Neural cell (in vitro differentiated cells): ENCODE results near the gene MIGA2. TPM values are rescaled to one million over a fixed set of nuclear protein-coding genes. Genes with fewer than 3 reads are reported as not detected.

Experiments used
- H2AFZ ChIP-seq: fragments of 200-600, 300-800 bp; sonication (generic), shearing (Covaris generic); 2 replicates; pipeline ENCODE4 v1.6.0; 2014; ENCODE audit warnings: low read depth, mild to moderate bottlenecking, antibody characterized with exemption, low read length, moderate library complexity
- H3F3A ChIP-seq: fragments of 200-600 bp; shearing (Covaris generic); 2 replicates; pipeline ENCODE4 v1.6.1; 2016; ENCODE audit warnings: mild to moderate bottlenecking, moderate library complexity, mixed read lengths, antibody characterized with exemption, low read length; ENCODE audit not compliant: insufficient read depth, poor library complexity, severe bottlenecking
- H3K27ac ChIP-seq: fragments of 200-600, 300-800 bp; sonication (generic), shearing (Covaris generic); 2 replicates; pipeline ENCODE4 v1.5.1; 2014; ENCODE audit warnings: mild to moderate bottlenecking, low read length, moderate library complexity
- H3K27me3 ChIP-seq: fragments of 300-800, 200-600 bp; sonication (generic), shearing (Covaris generic); 2 replicates; pipeline ENCODE4 v1.6.0; 2014; ENCODE audit warnings: mild to moderate bottlenecking, low read depth, low read length, moderate library complexity; ENCODE audit not compliant: insufficient read depth
- H3K36me3 ChIP-seq: fragments of 300-800, 200-600 bp; sonication (generic), shearing (Covaris generic); 2 replicates; pipeline ENCODE4 v1.5.1; 2014; ENCODE audit warnings: mild to moderate bottlenecking, antibody characterized with exemption, low read length, moderate library complexity; ENCODE audit not compliant: insufficient read depth
- H3K4me2 ChIP-seq: fragments of 300-800, 200-600 bp; sonication (generic), shearing (Covaris generic); 2 replicates; pipeline ENCODE4 v1.6.0; 2014; ENCODE audit warnings: mild to moderate bottlenecking, low read length
- H3K4me3 ChIP-seq: fragments of 300-800, 200-600 bp; sonication (generic), shearing (Covaris generic); 2 replicates; pipeline ENCODE4 v1.5.1; 2014; ENCODE audit warnings: mild to moderate bottlenecking, low read length, moderate library complexity
- H3K79me2 ChIP-seq: fragments of 200-600 bp; shearing (Covaris generic); replicated peaks from 2 replicates; pipeline ENCODE4 v1.6.0; 2014; ENCODE audit warnings: mild to moderate bottlenecking, low read length, moderate library complexity; ENCODE audit not compliant: insufficient read depth
- H3K9ac ChIP-seq: fragments of 300-800, 200-600 bp; sonication (generic), shearing (Covaris generic); 2 replicates; pipeline ENCODE4 v1.6.1; 2016; ENCODE audit warnings: mild to moderate bottlenecking, low read length, mixed read lengths
- H3K9me2 ChIP-seq: fragments of 200-600 bp; shearing (Covaris generic); 2 replicates; pipeline ENCODE4 v1.6.1; 2016; ENCODE audit warnings: mild to moderate bottlenecking, low read length, mixed read lengths; ENCODE audit not compliant: insufficient read depth
- H3K9me3 ChIP-seq: fragments of 200-600, 300-800 bp; sonication (generic), shearing (Covaris generic); 2 replicates; pipeline ENCODE4 v1.6.1; 2016; ENCODE audit warnings: mild to moderate bottlenecking, mixed run types, low read length, moderate library complexity, mixed read lengths
- H4K20me1 ChIP-seq: fragments of 200-600 bp; shearing (Covaris generic); 2 replicates; pipeline ENCODE4 v1.6.1; 2016; ENCODE audit warnings: mild to moderate bottlenecking, mixed run types; ENCODE audit not compliant: insufficient read depth
- EP300 ChIP-seq: fragments of 450-650 bp; conservative IDR thresholded peaks from 2 replicates; pipeline ENCODE4 v1.6.1; 2014; ENCODE audit warnings: antibody characterized with exemption, mild to moderate bottlenecking, moderate library complexity; ENCODE audit not compliant: poor library complexity, severe bottlenecking
- EZH2 ChIP-seq: fragments of 200-600, 300-800 bp; shearing (Covaris generic), sonication (generic); IDR thresholded peaks from 2 replicates; pipeline ENCODE4 v1.6.1; 2014; ENCODE audit warnings: antibody characterized with exemption, low read length, borderline replicate concordance, mild to moderate bottlenecking; ENCODE audit not compliant: insufficient read depth, poor library complexity, severe bottlenecking
- MXI1 ChIP-seq: fragments of 450-650 bp; conservative IDR thresholded peaks from 2 replicates; pipeline ENCODE4 v1.6.1; 2014; ENCODE audit warnings: antibody characterized with exemption, mild to moderate bottlenecking; ENCODE audit not compliant: poor library complexity, severe bottlenecking
- POLR2AphosphoS5 ChIP-seq: IDR thresholded peaks from 2 replicates; pipeline ENCODE4 v1.6.1; 2012
- RAD21 ChIP-seq: fragments of 450-650 bp; conservative IDR thresholded peaks from 2 replicates; pipeline ENCODE4 v1.6.1; 2014; ENCODE audit warnings: antibody characterized with exemption, mild to moderate bottlenecking, moderate library complexity
- REST ChIP-seq: IDR thresholded peaks from 2 replicates; pipeline ENCODE4 v1.6.1; 2012; ENCODE audit warnings: borderline replicate concordance
- SMC3 ChIP-seq: fragments of 450-650 bp; conservative IDR thresholded peaks from 2 replicates; pipeline ENCODE4 v1.6.1; 2014; ENCODE audit warnings: antibody characterized with exemption, mild to moderate bottlenecking, moderate library complexity; ENCODE audit not compliant: poor library complexity
- TAF1 ChIP-seq: IDR thresholded peaks from 2 replicates; pipeline ENCODE4 v1.6.1; 2012; ENCODE audit warnings: low read depth
- polyA plus RNA-seq: library from polyadenylated mRNA; depleted of rRNA; stranded (reverse); fragments of >200 nt; gene quantifications from 2 replicates; pipeline ENCODE4 v1.2.3, GENCODE V29; 2014
- TF ChIP-seq, protein P1 (sequence below): fragments of 450-650 bp; IDR thresholded peaks from 2 replicates; pipeline ENCODE4 v1.5.1; 2014; ENCODE audit warnings: antibody characterized with exemption, mild to moderate bottlenecking, moderate library complexity; ENCODE audit not compliant: poor library complexity, severe bottlenecking

The MIGA2 gene
- polyA plus RNA-seq, 1 donor from 2014 or later: 42.4 TPM

GRCh38 chr9:129011761-129012181 is 24.7 kb upstream of the MIGA2 start:
- H3K4me2 ChIP-seq: no peak overlapping the region
- no peaks in the 10 kb centered on the region for H3F3A ChIP-seq
- H3K4me3 ChIP-seq: no peak overlapping the region
- no peaks in the 10 kb centered on the region for H3K27me3 ChIP-seq
- H3K79me2 ChIP-seq: no peaks in the 10 kb centered on the region
- no peaks in the 10 kb centered on the region for H3K9me3 ChIP-seq
- H4K20me1 ChIP-seq: no peaks in the 10 kb centered on the region
- TF ChIP-seq RAD21 (no peak), SMC3 (no peak), TAF1 (no peak), EZH2 (no peak), EP300 (no peak), POLR2AphosphoS5 (no peak)
- TF ChIP-seq, protein P1, sequence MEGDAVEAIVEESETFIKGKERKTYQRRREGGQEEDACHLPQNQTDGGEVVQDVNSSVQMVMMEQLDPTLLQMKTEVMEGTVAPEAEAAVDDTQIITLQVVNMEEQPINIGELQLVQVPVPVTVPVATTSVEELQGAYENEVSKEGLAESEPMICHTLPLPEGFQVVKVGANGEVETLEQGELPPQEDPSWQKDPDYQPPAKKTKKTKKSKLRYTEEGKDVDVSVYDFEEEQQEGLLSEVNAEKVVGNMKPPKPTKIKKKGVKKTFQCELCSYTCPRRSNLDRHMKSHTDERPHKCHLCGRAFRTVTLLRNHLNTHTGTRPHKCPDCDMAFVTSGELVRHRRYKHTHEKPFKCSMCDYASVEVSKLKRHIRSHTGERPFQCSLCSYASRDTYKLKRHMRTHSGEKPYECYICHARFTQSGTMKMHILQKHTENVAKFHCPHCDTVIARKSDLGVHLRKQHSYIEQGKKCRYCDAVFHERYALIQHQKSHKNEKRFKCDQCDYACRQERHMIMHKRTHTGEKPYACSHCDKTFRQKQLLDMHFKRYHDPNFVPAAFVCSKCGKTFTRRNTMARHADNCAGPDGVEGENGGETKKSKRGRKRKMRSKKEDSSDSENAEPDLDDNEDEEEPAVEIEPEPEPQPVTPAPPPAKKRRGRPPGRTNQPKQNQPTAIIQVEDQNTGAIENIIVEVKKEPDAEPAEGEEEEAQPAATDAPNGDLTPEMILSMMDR: no peak
- no peak overlapping the region for H2AFZ ChIP-seq
- H3K9me2 ChIP-seq: no peaks in the 10 kb centered on the region
- no peak overlapping the region for H3K27ac ChIP-seq
- H3K9ac ChIP-seq: no peak overlapping the region
- H3K36me3 ChIP-seq: no peaks in the 10 kb centered on the region

DNA sequence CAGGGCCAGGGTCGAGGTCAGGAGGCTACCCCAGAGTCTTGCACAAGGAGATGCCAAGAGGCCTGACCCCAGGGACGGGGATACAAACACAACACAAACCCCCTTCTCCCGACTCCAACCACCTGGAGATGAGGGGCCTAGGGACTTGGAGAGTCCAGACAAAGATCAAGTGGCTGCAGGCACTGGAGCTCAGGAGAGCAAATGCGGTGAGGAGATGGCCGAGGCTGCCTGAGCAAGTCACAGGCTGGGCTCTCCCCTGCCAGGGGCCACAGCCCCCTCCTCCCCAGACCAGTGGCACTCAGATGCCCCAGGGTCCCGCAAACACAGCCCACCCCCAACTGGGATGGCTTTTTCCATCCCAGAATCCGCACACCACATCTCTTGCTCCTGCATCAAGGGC is 24.1 kb upstream of the MIGA2 start:
- Histone ChIP-seq H3K36me3 (no peaks in the 10 kb centered on the region), H3F3A (no peaks in the 10 kb centered on the region), H4K20me1 (no peaks in the 10 kb centered on the region), H3K4me3 (no peak overlapping the region), H3K9ac (no peak overlapping the region), H3K27me3 (no peaks in the 10 kb centered on the region), H3K27ac (no peak overlapping the region), H3K9me2 (no peaks in the 10 kb centered on the region), H3K79me2 (no peaks in the 10 kb centered on the region), H2AFZ (no peak overlapping the region), H3K9me3 (no peaks in the 10 kb centered on the region), H3K4me2 (no peak overlapping the region)
- TF ChIP-seq REST (no peak), TAF1 (no peak), EZH2 (no peak), MXI1 (no peak), EP300 (no peak), RAD21 (no peak)
- TF ChIP-seq, protein P1: no peak
